NCI-H187 treated with DMSO at 0.1 percent for 48 hours (cell line): ENCODE results near the gene PEF1.

Experiments used
- DNase-seq: peaks from one replicate; lab custom pipeline; 2025; lab: John Stamatoyannopoulos, UW

The PEF1 gene

DNA sequence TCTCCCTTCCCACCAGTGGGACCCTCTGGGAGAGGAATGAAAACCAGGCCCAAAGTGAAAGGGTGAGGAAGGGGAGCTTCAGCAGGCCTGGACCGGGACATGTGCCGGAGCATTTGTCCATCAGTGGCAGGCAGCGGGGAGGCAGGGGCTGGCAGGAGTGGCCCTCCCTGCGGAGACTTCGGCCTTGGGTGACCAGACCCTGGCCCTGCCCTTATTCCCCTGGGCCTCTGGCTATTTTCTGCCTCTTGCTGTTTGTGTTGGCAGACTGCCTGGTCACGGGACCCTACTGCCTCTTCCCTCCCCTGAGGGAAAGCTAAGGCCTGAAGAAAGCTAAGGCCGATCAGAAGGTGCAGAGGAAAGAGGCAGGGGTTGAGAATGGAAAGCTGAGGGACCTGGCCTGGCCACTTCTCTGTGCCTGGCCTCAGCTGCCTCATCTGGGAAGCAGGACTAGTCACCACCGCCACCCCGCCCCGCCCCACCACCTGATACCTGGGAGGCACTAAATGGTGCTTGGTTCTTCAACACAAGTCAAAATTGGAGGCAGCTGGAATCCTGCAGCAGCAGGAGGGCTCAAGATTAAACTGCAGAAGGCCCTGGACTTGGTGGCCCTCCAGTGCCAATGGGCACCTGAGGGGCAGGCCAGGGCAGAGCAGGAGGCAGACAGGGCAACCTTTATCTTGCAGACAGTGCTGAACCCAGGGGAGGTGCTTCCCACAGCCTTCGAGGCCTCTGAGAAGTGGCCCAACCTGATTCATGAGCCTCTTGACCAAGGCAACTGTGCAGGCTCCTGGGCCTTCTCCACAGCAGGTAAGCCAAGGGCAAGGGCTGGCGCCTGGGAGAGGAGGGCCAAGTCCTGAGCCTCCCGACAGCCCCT, 60.4 kb downstream of the PEF1 start:
- no peak for DNase-seq

DNA sequence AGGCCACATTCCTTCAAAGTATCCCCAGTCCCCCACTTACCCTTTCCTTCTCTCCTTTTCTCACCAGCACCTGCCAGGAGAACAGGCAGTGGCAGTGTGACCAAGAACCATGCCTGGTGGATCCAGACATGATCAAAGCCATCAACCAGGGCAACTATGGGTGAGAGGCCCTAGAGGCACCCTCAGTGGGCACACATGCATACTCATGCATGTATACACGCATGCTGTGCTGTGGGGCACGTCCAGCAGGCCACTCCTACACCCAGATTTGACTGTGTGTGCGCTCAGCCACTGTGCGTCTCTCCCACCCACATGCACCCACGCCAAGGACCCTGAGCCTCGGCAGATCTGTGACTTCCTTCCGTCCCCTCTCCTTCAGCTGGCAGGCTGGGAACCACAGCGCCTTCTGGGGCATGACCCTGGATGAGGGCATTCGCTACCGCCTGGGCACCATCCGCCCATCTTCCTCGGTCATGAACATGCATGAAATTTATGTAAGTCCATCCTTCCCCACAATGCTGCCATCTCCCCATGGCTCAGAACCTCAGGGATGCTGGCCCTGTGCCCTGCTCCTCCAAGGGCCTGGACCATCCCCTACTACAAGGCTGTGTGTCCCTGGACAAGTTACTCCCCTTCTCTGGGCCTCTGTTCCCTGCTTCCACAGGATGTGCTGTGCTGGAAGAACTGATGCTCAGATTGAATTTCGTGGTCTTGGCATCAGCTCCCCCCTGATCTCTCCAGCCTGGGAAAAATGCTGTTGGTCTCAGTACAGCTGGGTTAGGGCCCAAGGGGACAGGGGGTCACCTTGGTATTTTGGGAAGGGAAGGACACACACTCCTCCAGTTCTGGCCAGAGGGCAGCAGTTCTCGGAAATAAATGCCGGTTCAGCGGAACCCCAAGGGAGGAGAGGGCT, 61.3 kb downstream of the PEF1 start:
- DNase-seq = no peak

DNA sequence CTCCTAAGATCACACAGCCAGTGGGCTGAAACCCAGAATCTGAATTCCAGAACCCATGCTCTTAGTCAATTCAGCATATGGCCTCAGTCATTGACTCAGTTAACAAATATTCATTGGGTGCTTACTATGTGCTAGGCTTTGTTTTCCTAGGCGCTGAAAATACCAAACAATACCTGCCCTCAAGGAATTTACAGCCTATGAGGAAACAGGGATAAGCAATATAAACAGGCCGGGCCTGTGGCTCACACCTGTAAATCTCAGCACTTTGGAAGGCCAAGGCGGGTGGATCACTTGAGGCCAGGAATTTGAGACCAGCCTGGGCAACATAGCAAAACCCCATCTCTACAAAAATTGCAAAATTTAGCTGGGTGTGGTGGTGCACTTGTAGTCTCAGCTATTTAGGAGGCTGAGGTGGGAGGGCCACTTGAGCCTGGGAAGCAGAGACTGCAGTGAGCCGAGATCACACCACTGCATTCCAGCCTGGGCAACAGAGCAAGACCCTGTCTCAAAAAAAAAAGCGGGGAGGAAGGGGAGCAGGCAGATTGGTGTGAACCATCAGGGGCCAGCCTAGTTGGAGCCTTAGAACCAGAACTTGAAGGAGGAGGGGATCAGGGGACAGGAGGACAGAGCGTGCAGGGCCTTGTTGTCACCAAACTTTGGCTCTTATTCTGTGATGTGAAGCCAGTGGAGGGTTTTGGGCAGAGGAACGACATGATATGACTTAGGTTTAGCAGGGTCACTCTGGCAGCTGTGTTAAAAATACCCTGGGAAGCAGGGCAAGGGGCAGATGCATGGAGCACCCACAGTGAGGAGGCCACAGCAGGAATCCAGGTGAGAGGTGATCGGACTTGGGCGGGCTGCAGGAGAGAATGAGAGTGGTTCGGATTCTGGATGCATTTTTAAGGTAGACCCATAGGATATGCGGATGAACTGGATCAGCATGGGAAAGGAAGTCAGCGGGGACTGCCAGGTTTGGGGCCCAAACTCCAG, 62.6 kb downstream of the PEF1 start:
- no peak for DNase-seq

- no peak for DNase-seq
Observed at GRCh38 chr1:31580891-31581603, 63.6 kb downstream of the PEF1 start.

DNA sequence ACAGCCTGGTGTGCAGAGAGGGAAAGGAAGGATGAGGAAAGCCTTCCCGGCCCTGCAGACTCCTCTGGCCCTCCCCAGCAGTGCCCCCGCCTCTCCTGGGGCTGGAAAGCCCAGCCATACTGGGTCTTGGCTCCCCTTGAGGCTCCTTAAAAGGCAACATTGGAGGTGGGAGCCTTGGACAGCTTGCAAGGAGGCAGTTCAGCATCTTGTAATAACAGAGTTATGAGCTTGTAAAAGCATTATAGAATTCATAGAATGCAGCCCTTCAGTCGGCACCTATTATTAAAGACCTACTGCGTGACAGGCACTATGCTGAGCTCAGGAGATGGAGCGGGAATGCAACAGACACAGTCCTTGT, 64.2 kb downstream of the PEF1 start:
- no peak for DNase-seq
